ENCODE data around the gene FLT4. TPM values are rescaled to one million over a fixed set of nuclear protein-coding genes. Genes with fewer than 3 reads are reported as not detected.

Gene FLT4
- total and polyA plus RNA-seq, 9 of the 15 experiments (the other 6 are each of a cell fraction or from before 2014, with no cell fraction given): 0.01 to 0.42 (median 0.14) TPM; not detected in 2

- peak; percentile 25; the same call in 1 of the 2 replicates for TF ChIP-seq CTBP1 (IDR thresholded peaks at IDR 0.05; ENCODE audit: borderline replicate concordance)
- TF ChIP-seq MNT (conservative IDR thresholded peaks at IDR 0.05): 0 out of 4 replicates have a peak, but pooled peaks of 1 of the 2 experiments have one; percentile 27
- TF ChIP-seq SREBF2 (CRISPR knock-in tag; IDR thresholded peaks at IDR 0.05): no peak
- no peak for TF ChIP-seq RBM15 (IDR thresholded peaks at IDR 0.05; ENCODE audit: insufficient read depth, low read length)
- peak; percentile 82 for TF ChIP-seq MAFK (IDR thresholded peaks at IDR 0.05; ENCODE audit: low read length)
- TF ChIP-seq MEIS2 (IDR thresholded peaks at IDR 0.05; ENCODE audit: partially characterized antibody): no peak
- TF ChIP-seq ZNF79 (CRISPR knock-in tag; IDR thresholded peaks at IDR 0.05; ENCODE audit: low read depth): no peak
- TF ChIP-seq, protein P1, sequence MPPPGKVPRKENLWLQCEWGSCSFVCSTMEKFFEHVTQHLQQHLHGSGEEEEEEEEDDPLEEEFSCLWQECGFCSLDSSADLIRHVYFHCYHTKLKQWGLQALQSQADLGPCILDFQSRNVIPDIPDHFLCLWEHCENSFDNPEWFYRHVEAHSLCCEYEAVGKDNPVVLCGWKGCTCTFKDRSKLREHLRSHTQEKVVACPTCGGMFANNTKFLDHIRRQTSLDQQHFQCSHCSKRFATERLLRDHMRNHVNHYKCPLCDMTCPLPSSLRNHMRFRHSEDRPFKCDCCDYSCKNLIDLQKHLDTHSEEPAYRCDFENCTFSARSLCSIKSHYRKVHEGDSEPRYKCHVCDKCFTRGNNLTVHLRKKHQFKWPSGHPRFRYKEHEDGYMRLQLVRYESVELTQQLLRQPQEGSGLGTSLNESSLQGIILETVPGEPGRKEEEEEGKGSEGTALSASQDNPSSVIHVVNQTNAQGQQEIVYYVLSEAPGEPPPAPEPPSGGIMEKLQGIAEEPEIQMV (tag; conservative IDR thresholded peaks at IDR 0.05; ENCODE audit: low read depth): no peak
- no peak for TF ChIP-seq ZNF133 (CRISPR knock-in tag; IDR thresholded peaks at IDR 0.05)
- TF ChIP-seq TFE3 (CRISPR knock-in tag; IDR thresholded peaks at IDR 0.05): peak; percentile 94
- TF ChIP-seq, protein P2, sequence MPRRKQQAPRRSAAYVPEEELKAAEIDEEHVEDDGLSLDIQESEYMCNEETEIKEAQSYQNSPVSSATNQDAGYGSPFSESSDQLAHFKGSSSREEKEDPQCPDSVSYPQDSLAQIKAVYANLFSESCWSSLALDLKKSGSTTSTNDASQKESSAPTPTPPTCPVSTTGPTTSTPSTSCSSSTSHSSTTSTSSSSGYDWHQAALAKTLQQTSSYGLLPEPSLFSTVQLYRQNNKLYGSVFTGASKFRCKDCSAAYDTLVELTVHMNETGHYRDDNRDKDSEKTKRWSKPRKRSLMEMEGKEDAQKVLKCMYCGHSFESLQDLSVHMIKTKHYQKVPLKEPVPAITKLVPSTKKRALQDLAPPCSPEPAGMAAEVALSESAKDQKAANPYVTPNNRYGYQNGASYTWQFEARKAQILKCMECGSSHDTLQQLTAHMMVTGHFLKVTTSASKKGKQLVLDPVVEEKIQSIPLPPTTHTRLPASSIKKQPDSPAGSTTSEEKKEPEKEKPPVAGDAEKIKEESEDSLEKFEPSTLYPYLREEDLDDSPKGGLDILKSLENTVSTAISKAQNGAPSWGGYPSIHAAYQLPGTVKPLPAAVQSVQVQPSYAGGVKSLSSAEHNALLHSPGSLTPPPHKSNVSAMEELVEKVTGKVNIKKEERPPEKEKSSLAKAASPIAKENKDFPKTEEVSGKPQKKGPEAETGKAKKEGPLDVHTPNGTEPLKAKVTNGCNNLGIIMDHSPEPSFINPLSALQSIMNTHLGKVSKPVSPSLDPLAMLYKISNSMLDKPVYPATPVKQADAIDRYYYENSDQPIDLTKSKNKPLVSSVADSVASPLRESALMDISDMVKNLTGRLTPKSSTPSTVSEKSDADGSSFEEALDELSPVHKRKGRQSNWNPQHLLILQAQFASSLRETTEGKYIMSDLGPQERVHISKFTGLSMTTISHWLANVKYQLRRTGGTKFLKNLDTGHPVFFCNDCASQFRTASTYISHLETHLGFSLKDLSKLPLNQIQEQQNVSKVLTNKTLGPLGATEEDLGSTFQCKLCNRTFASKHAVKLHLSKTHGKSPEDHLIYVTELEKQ (CRISPR knock-in tag; IDR thresholded peaks at IDR 0.05): no peak
- no peak for TF ChIP-seq SIX5 (IDR thresholded peaks at IDR 0.05; ENCODE audit: borderline replicate concordance in 1 of 2, insufficient read depth in 1 of 2, low read depth in 1 of 2, low read length in 2 of 2)
- TF ChIP-seq, protein P3, sequence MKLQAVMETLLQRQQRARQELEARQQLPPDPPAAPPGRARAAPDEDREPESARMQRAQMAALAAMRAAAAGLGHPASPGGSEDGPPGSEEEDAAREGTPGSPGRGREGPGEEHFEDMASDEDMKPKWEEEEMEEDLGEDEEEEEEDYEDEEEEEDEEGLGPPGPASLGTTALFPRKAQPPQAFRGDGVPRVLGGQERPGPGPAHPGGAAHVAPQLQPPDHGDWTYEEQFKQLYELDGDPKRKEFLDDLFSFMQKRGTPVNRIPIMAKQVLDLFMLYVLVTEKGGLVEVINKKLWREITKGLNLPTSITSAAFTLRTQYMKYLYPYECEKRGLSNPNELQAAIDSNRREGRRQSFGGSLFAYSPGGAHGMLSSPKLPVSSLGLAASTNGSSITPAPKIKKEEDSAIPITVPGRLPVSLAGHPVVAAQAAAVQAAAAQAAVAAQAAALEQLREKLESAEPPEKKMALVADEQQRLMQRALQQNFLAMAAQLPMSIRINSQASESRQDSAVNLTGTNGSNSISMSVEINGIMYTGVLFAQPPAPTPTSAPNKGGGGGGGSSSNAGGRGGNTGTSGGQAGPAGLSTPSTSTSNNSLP (IDR thresholded peaks at IDR 0.05; ENCODE audit: borderline replicate concordance, low read depth, low read length): no peak
- TF ChIP-seq MAFG (tag; conservative IDR thresholded peaks at IDR 0.05): peak; percentile 90
- TF ChIP-seq STAT5B (CRISPR knock-in tag; IDR thresholded peaks at IDR 0.05): no peak
- TF ChIP-seq STAT5A (IDR thresholded peaks at IDR 0.05; ENCODE audit: borderline replicate concordance, low read length): no peak
- no peak for TF ChIP-seq POLR2G (IDR thresholded peaks at IDR 0.05; ENCODE audit: low read depth, low read length)
Measured at GRCh38 chr5:180607861-180608571, 41.4 kb downstream of the FLT4 start (continued).
